GM19372 (cell line): ENCODE measurements around the gene MTF2.
"Not testable (repeated sequence)": the region's sequence is repeated elsewhere in the genome, so short reads cannot be mapped to it uniquely, and the experiment has no call there.

Experiments used
- ATAC-seq: cut with Tn5 transposase; IDR thresholded peaks from one replicate; pipeline ENCODE4 v1.9.1; 2021; ENCODE audit warnings: mild to moderate bottlenecking, low read depth, moderate library complexity; ENCODE audit not compliant: unreplicated experiment

The MTF2 gene

DNA sequence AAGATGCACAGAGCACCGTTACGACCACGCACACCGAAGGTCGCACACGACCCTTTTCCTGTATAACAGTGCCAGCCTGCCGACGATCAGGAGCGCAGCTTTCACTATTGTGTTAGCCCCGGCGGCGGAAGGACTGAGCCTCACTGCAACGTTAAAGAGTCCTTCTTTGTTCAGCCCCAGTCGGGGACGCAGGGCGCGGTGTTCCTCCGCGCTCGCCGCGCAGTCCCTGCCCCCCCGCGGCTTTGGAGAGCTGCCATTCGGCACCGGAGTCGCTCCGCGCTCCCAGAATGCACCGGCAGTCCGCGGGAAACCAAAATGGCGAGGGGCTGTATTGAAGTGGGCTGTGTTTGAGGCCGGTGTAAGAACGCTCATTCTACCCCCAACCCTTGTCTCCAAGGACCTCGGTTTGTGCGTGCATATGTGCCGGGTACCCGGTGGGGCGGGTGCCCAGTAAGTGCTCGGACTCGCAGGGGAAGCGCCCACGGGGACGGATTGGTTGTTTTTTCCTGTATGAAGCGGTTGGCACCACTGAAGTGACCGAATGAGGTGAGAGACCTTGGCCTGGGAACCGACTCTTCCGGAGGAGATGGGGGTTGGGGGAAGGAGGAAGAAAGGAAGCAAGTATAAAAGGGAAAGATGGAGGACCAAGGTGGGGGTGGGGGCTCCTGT lies at the start of gene MTF2:
MTF2 (plus strand) TSS at position 298 of the 669 bp plus-strand sequence; CDS start at position 542, 244 bp downstream.
- ATAC-seq, result peak; percentile 67

GRCh38 chr1:93029317-93029716 lies 49.8 kb upstream of the MTF2 start:
- ATAC-seq, result no peak

DNA sequence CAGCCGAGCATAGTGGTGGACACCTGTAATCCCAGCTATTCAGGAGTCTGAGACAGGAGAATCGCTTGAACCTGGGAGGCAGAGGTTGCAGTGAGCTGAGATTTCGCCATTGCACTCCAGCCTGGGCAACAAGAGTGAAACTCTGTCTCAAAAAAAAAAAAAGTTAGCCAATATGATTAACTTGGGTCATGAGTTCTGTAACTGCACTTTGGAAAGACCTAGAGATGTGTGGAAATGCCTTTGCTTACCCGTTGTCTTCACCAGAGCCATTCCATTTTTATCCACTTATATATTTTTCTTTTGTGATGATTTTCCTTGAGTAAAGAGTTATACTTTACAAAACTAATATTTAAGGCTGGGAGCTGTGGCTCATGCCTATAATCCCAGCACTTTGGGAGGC lies 48.9 kb upstream of the MTF2 start:
- ATAC-seq, result not testable (repeated sequence)

DNA sequence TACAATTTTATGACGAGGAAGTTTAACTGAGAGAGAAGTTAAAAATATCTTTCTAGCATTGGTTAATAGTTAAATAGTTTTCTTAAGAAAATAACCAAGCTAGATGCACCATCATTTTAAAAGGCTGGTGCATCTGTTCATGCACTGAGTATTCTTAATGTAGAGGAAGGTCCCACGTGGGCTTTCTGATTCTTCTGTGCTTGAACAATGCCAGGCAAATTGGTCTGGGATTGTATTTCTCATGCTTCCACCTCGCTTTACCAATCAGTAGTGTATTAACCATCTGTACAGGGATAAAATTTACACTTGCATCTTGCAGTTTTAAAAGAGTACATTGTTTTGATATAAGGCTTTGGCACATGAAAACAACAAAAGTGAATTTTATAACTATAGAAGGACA lies 47.4 kb upstream of the MTF2 start:
- ATAC-seq, result no peak

GRCh38 chr1:93033029-93033428 lies 46.1 kb upstream of the MTF2 start:
- ATAC-seq, result no peak

- peak; percentile 90 for ATAC-seq
Observed at GRCh38 chr1:93033785-93034184, 45.3 kb upstream of the MTF2 start.

DNA sequence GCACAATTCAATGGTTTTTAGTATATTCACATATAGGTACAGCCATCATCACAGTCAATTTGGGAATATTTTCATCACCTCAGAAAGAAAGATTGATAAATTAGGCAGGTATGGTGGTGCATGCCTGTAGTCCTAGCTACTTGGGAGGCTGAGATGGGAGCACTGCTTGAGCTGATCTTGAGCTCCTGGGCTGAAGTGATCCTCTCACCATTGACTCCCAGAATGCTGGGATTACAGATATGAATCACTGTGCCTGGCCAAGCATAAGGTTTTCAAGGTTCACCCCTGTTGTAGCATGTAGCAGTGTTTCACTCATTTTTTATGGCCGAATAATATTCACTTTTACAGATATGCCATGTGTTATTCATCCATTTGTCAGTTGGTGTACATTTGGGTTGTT lies 44.7 kb upstream of the MTF2 start:
- no peak for ATAC-seq

- ATAC-seq, result no peak
Observed at GRCh38 chr1:93036672-93037071, 42.4 kb upstream of the MTF2 start.

DNA sequence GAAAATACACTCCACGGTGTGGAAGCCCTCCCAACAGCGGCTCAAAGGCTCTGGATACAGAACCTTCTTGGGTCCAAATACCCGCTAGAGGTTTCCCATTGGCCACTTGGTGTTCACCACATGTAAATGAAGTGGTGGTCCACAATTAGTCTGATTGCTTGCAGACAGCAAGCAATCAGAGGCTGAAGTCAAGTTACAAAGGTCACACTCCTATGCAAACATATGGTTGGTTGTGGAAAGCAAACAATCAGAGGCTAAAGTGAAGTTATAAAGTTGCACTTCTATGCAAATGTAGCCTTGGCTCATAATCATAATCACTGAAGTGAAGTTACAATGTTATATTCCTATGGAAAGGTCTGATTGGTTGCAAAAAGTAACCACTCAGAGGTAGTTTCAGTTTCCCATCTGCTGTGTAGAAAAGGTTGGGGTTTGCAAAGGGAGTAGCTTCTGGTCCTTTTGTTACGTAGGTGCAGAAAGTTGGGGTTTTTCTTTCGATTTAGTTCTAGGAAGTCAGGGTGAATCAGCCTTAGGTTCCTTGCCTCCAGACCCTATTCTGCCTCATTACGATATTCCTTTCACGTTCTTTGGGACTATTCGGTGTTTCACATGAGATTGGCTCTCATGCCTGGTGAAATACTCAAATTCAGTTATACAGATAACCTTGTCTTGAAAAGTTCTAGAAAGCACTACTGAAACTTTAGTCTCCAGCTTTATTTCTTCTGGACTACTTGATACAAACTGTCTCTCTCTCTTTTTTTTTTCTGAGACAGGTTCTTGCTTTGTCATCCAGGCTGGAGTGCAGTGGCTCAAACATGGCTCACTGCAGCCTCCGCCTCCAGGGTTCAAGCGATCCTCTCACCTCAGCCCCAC lies 36.7 kb upstream of the MTF2 start:
- ATAC-seq, result peak; percentile 89

DNA sequence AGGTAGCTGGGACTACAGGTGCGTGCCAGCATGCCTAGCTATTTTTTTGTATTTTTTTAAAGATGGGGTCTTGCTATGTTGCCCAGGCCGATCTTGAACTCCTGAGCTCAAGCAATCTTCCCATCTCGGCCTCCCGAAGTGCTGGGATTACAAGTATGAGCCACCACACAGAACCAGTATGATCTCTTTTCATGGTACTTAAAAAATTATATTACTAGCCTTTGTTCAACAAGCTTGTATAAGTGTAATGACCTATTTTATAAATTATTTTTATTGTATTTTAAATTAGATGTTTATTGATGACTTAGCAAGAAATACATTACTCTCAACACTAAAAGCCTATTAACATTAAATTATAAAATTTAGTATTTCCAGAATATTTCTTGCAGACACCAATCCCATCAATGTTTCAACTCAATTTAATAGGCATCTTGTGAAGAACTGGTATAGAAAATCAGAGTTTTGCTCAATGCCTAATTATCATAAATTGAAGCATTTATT lies 36.0 kb upstream of the MTF2 start:
- ATAC-seq, result no peak

- no peak for ATAC-seq
Observed at GRCh38 chr1:93047618-93048017, 31.5 kb upstream of the MTF2 start.

DNA sequence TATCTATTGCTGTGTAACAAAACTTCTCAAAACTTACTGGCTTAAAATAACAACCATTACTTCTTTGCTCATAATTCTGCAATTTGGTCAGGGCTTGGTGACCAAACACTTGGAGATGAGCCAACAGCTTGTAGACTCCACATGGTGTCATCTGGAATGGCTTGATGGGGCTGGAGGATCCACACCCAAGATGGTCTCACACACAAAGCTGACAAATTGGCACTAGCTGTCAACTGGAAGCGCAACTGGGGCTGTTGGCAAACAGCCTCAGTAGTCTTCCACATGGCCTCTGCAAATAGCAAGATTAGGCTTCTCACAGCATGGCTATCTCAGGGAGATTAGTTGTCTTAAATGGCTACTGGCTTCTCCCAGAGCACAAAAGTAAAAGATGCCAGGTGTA lies 27.1 kb upstream of the MTF2 start:
- no peak for ATAC-seq

- no peak for ATAC-seq
Observed at GRCh38 chr1:93056214-93056613, 22.9 kb upstream of the MTF2 start.

GRCh38 chr1:93056649-93057048 lies 22.4 kb upstream of the MTF2 start:
- ATAC-seq, result no peak

DNA sequence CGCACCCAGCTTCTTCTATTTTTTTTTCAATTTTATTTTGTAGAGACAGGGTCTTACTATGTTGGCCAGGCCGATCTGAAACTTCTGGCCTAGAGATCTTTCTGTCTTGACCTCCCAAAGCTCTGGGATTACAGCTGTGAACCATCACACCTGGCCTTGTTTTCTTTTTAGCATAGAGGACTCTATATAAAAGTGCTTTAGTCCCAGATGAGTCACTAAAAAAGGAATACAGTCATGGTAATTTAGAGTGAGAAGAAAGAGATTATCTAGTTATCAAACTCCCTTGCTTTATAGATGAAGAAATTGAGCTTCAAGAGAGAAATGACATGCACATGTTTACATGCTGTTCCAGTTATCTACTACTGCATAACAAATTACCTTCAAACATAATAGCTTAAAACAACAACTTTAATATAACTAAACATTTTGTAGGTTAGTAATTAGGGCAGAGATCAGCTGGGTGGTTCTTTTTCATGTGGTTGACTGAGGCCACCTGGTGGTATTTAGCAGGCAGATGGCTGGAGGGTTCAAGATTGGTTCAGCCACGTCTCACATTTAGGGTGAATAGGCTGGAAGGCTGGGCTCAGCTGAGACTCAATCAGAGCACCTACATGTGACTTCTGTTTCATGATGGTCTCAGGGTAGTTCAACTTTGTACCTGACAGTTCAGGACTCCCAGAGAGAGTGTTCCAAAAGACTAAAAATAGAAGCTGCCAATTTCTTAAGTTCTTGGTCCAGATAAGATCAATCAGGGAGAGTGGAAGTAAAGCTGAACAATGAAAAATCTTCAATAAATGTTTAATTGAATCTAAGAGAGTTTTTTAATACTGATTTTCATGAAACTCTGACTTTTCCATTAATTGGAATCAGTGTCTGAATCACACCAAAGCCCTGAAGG lies 16.9 kb upstream of the MTF2 start:
- ATAC-seq, result no peak

DNA sequence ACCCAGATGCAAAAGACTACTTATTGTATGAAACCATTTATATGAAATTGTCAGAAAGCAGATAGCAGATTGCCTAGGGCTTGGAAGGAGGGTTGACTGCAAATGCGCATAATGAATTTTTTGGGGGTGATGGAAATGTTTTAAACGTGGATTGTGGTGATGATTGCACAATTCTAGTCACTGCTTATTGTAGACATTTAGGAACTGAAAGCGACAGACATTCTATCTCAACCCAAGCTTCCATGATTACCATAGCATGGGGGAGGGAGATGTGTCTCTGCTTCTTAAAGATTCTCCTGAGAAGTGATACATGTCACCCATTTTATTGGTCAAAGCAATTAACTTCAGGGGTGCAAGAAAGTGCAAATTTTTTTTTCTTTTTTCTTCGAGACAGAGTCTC lies 2.8 kb upstream of the MTF2 start:
- no peak for ATAC-seq

DNA sequence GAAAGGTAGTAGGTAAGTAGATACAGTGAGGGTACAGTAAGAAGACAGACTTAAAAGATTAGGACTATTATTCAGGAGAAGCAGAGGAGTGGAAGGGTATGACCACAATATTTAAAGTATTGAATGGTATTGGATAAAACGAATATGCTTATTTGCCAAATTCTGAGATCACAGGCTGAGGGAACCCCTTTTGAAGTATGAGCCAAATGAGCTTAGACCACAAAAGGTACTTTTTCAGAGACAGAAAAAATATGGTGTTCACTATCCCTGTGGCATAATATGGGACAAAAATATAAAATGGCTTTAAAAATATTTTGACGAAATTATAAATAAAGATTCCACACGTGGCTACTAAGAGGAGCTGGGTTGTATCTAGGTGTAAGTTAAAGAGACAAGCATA lies 880 bp upstream of the MTF2 start:
- no peak for ATAC-seq

DNA sequence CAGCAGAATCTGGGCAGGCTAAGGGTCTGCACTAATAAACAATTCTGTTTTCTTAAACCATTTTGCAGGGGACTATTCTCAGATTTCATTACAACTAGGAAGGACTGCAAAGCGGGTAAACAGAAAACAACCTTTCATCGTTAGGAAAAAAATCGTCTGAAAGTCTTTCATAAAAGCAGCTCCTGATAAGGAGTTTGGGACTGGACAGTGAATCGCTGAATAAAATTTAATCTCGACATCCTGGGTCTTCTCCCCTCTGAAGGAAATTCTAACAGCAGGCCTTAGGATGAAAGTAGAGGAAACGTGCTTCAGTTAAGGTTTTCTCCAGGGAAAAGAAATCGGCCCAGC lies 471 bp upstream of the MTF2 start:
- no peak for ATAC-seq

- no peak for ATAC-seq
Observed at GRCh38 chr1:93079685-93080141, 630 bp downstream of the MTF2 start.

- peak; percentile 70 for ATAC-seq
Observed at GRCh38 chr1:93080179-93080823, 1.2 kb downstream of the MTF2 start.
